Uterus (tissue), 2 donors: ENCODE results near the gene BCAT1.

Experiments used
- CTCF ChIP-seq, 4 experiments: fragments of 200-600 bp in 2 of 4; fragments of 450-650 bp in 2 of 4; sonication (generic) in 2 of 4; IDR thresholded peaks; one replicate each; pipeline ENCODE4 v1.5.1; 2016 to 2019; ENCODE audit warnings: antibody characterized with exemption in 4 of 4, mild to moderate bottlenecking in 2 of 4, moderate library complexity in 1 of 4
- POLR2A ChIP-seq, 2 donors: fragments of 450-650 bp; IDR thresholded peaks; one replicate each; pipeline ENCODE4 v1.6.1; 2016; ENCODE audit warnings: antibody characterized with exemption in 2 of 2, mild to moderate bottlenecking in 1 of 2, moderate library complexity in 1 of 2

GRCh38 chr12:24977060-24977459 is 28.2 kb upstream of the BCAT1 start:
- TF ChIP-seq CTCF (IDR thresholded peaks at IDR 0.05) (no peak), POLR2A (IDR thresholded peaks at IDR 0.05) (no peak)
